Activated CD8-positive, alpha-beta T cell treated with anti-CD3 and anti-CD28 coated beads, Interleukin-2, amount 10 ng/mL, durations not matched to agents 7 days and 5 days (primary cell): ENCODE data around the gene HDHD3. TPM values are rescaled to one million over a fixed set of nuclear protein-coding genes. Genes with fewer than 3 reads are reported as not detected.

Experiments
- ATAC-seq: fragments of 150-1000 bp; cut with Tn5 transposase; one replicate; pipeline ENCODE4 v1.10.0; 2021; ENCODE audit warnings: moderate library complexity
- CTCF ChIA-PET: fragments of 350-600 bp; sonication (Branson Sonifier 250); formaldehyde crosslinking; loops from one replicate; lab custom pipeline; 2021; ENCODE audit warnings: antibody characterized with exemption; lab: Charles Lee
- POLR2A ChIA-PET: fragments of 350-600 bp; sonication (Branson Sonifier 250); formaldehyde crosslinking; loops from one replicate; lab custom pipeline; 2021; ENCODE audit warnings: antibody characterized with exemption; lab: Charles Lee
- DNase-seq: peaks from one replicate; pipeline ENCODE4 v3.0.0-alpha.2; 2020
- H3K27ac Mint-ChIP-seq: one replicate; pipeline ENCODE4 v1.8.0; 2021; ENCODE audit warnings: mild to moderate bottlenecking, mixed read lengths
- H3K27me3 Mint-ChIP-seq: one replicate; pipeline ENCODE4 v1.8.0; 2021; ENCODE audit warnings: low read depth, mixed read lengths
- H3K36me3 Mint-ChIP-seq: one replicate; pipeline ENCODE4 v1.8.0; 2021; ENCODE audit warnings: low read depth, mixed read lengths
- H3K4me1 Mint-ChIP-seq: one replicate; pipeline ENCODE4 v1.8.0; 2021; ENCODE audit warnings: low read depth, mixed read lengths
- H3K4me3 Mint-ChIP-seq: one replicate; pipeline ENCODE4 v1.8.0; 2021; ENCODE audit warnings: mild to moderate bottlenecking, mixed read lengths
- H3K9me3 Mint-ChIP-seq: one replicate; pipeline ENCODE4 v1.8.0; 2022; ENCODE audit warnings: mixed read lengths; ENCODE audit not compliant: insufficient read depth
- total RNA-seq, 2 experiments: library from RNA; stranded (reverse); gene quantifications; one replicate each; pipeline ENCODE4 v1.2.3, GENCODE V29; 2021

Gene HDHD3
- total RNA-seq, 2 experiments from 2014 or later = 14.0 to 15.3 TPM

GRCh38 chr9:113345190-113345589, 31.6 kb downstream of the HDHD3 start:
- CTCF ChIA-PET = interaction anchor here (1.5 kb wide), 1 partner anchor 71 kb away, joined by 3 read pairs; no protein-coding TSS in a partner anchor
- POLR2A ChIA-PET = no interaction called here
- Mint-ChIP-seq H3K27ac (no peak overlapping the region), H3K36me3 (no peaks in the 10 kb centered on the region), H3K4me3 (no peak overlapping the region), H3K4me1 (peaks cover 35% of the 10 kb centered on the region), H3K27me3 (no peaks in the 10 kb centered on the region), H3K9me3 (no peaks in the 10 kb centered on the region)
- ATAC-seq (no peak), DNase-seq (no peak)

- DNase-seq (no peak), ATAC-seq (no peak)
- Mint-ChIP-seq H3K4me3 (no peak overlapping the region), H3K27ac (no peak overlapping the region), H3K27me3 (no peaks in the 10 kb centered on the region), H3K9me3 (no peaks in the 10 kb centered on the region), H3K36me3 (no peaks in the 10 kb centered on the region), H3K4me1 (peaks cover 34% of the 10 kb centered on the region)
- ChIA-PET POLR2A (no interaction called here), CTCF (interaction anchor here (1.5 kb wide), 1 partner anchor 70 kb away, joined by 3 read pairs; no protein-coding TSS in a partner anchor)
Observed at GRCh38 chr9:113343732-113344231, 33.0 kb downstream of the HDHD3 start.

- ATAC-seq = no peak
Observed at GRCh38 chr9:113341712-113342410, 34.9 kb downstream of the HDHD3 start.

GRCh38 chr9:113340011-113340699, 36.6 kb downstream of the HDHD3 start, which contains the start of gene WDR31:
WDR31 (minus strand) TSS chr9:113340275; CDS start chr9:113332022, 8,253 bp downstream.
- H3K4me3 Mint-ChIP-seq = peak within 1 kb of the TSS; percentile 83
- peak; percentile 82 for DNase-seq
- peaks cover 2% of the 10 kb centered on the region for H3K27me3 Mint-ChIP-seq
- H3K9me3 Mint-ChIP-seq = no peaks in the 10 kb centered on the region
- ChIA-PET POLR2A (interaction anchor here (0.9 to 2.8 kb wide), 5 partner anchors 10 to 70 kb away, joined by 3 to 13 read pairs (median 5); partner anchors contain the start of genes BSPRY, C9orf43, CDC26 and HDHD3), CTCF (interaction anchor here (0.7 to 2.7 kb wide), 14 partner anchors 10 to 318 kb away, joined by 3 to 16 read pairs (median 4); partner anchors contain the start of genes ALAD, BSPRY, C9orf43 and CDC26)
- ATAC-seq = peak; percentile 99
- H3K4me1 Mint-ChIP-seq = peaks cover 37% of the 10 kb centered on the region
- no peaks in the 10 kb centered on the region for H3K36me3 Mint-ChIP-seq
- peak within 1 kb of the TSS; percentile 50 for H3K27ac Mint-ChIP-seq

More at GRCh38 chr9:113341712-113342410, 34.9 kb downstream of the HDHD3 start:
- ChIA-PET CTCF (interaction anchor here (1.1 to 1.9 kb wide), 3 partner anchors 9 to 68 kb away, joined by 3 to 14 read pairs (median 5); partner anchors contain the start of genes C9orf43, CDC26, POLE3 and PRPF4), POLR2A (interaction anchor here (0.7 to 2.8 kb wide), 2 partner anchors 9 to 67 kb away, joined by 4 to 13 read pairs; partner anchors contain the start of genes BSPRY, CDC26 and PRPF4)
- H3K4me3 Mint-ChIP-seq = no peak overlapping the region
- H3K27me3 Mint-ChIP-seq = peaks cover 2% of the 10 kb centered on the region
- no peak overlapping the region for H3K27ac Mint-ChIP-seq
- no peak for DNase-seq
- H3K4me1 Mint-ChIP-seq = peaks cover 31% of the 10 kb centered on the region
- no peaks in the 10 kb centered on the region for H3K9me3 Mint-ChIP-seq
- no peaks in the 10 kb centered on the region for H3K36me3 Mint-ChIP-seq

- no peak overlapping the region for H3K4me3 Mint-ChIP-seq
- peaks cover 2% of the 10 kb centered on the region for H3K27me3 Mint-ChIP-seq
- peaks cover 36% of the 10 kb centered on the region for H3K4me1 Mint-ChIP-seq
- DNase-seq (no peak), ATAC-seq (no peak)
- no peak overlapping the region for H3K27ac Mint-ChIP-seq
- no peaks in the 10 kb centered on the region for H3K36me3 Mint-ChIP-seq
- POLR2A ChIA-PET = no interaction called here
- no peaks in the 10 kb centered on the region for H3K9me3 Mint-ChIP-seq
- CTCF ChIA-PET = no interaction called here
Observed at GRCh38 chr9:113337714-113338113, 39.1 kb downstream of the HDHD3 start.

GRCh38 chr9:113331780-113332179, 45.0 kb downstream of the HDHD3 start:
- no peak overlapping the region for H3K4me3 Mint-ChIP-seq
- H3K27me3 Mint-ChIP-seq = no peaks in the 10 kb centered on the region
- POLR2A ChIA-PET = no interaction called here
- DNase-seq (no peak), ATAC-seq (no peak)
- CTCF ChIA-PET = no interaction called here
- no peaks in the 10 kb centered on the region for H3K36me3 Mint-ChIP-seq
- H3K27ac Mint-ChIP-seq = no peak overlapping the region
- H3K9me3 Mint-ChIP-seq = no peaks in the 10 kb centered on the region
- peaks cover 12% of the 10 kb centered on the region for H3K4me1 Mint-ChIP-seq

- H3K36me3 Mint-ChIP-seq = no peaks in the 10 kb centered on the region
- DNase-seq = no peak
- no peaks in the 10 kb centered on the region for H3K27me3 Mint-ChIP-seq
- no peak for ATAC-seq
- ChIA-PET POLR2A (interaction anchor here (0.6 kb wide), 1 partner anchor 238 kb away, joined by 3 read pairs; no protein-coding TSS in a partner anchor), CTCF (interaction anchor here (0.6 kb wide), 1 partner anchor 44 kb away, joined by 3 read pairs; no protein-coding TSS in a partner anchor)
- H3K27ac Mint-ChIP-seq = no peak overlapping the region
- no peaks in the 10 kb centered on the region for H3K4me1 Mint-ChIP-seq
- H3K4me3 Mint-ChIP-seq = no peak overlapping the region
- no peaks in the 10 kb centered on the region for H3K9me3 Mint-ChIP-seq
Observed at GRCh38 chr9:113328045-113328782, 48.6 kb downstream of the HDHD3 start.

GRCh38 chr9:113326230-113326629, 50.6 kb downstream of the HDHD3 start:
- H3K9me3 Mint-ChIP-seq = no peaks in the 10 kb centered on the region
- ATAC-seq (no peak), DNase-seq (no peak)
- H3K4me3 Mint-ChIP-seq = no peak overlapping the region
- no peaks in the 10 kb centered on the region for H3K4me1 Mint-ChIP-seq
- ChIA-PET POLR2A (interaction anchor here (0.6 to 0.7 kb wide), 3 partner anchors 9 to 592 kb away, joined by 3 to 6 read pairs (median 3); no protein-coding TSS in a partner anchor), CTCF (interaction anchor here (0.7 kb wide), 1 partner anchor 75 kb away, joined by 3 read pairs; the partner anchor contains the start of gene ALAD)
- H3K36me3 Mint-ChIP-seq = no peaks in the 10 kb centered on the region
- no peaks in the 10 kb centered on the region for H3K27me3 Mint-ChIP-seq
- H3K27ac Mint-ChIP-seq = no peak overlapping the region

Other genes with a start within 250 kb of the HDHD3 start
- gene SLC31A2, start 226.0 kb downstream of the HDHD3 start, total RNA-seq = 1 to 10 TPM; 2.0 to 2.7 TPM
- 10 to 100 TPM; 34.5 to 36.3 TPM for gene FKBP15, start 155.7 kb downstream of the HDHD3 start, total RNA-seq
- 10 to 100 TPM in 1 of 2 experiments, 1 to 10 TPM in 1; 9.5 to 10.2 TPM for gene SLC31A1, start 155.4 kb downstream of the HDHD3 start, total RNA-seq
- 10 to 100 TPM; 26.1 to 28.9 TPM for gene CDC26, start 101.4 kb downstream of the HDHD3 start, total RNA-seq
- 10 to 100 TPM; 33.3 to 37.3 TPM for gene PRPF4, start 101.3 kb downstream of the HDHD3 start, total RNA-seq
- gene RNF183, start 73.6 kb downstream of the HDHD3 start, total RNA-seq = not detected
- under 1 TPM; 0.47 to 0.92 TPM for gene WDR31, start 36.7 kb downstream of the HDHD3 start, total RNA-seq
- gene BSPRY, start 27.4 kb downstream of the HDHD3 start, total RNA-seq = 1 to 10 TPM; 4.0 to 4.4 TPM
- gene ALAD, start 24.3 kb upstream of the HDHD3 start, total RNA-seq = 10 to 100 TPM; 26.0 to 30.7 TPM
- gene POLE3, start 33.7 kb upstream of the HDHD3 start, total RNA-seq = 10 to 100 TPM; 78.9 to 81.7 TPM
- gene C9orf43, start 33.8 kb upstream of the HDHD3 start, total RNA-seq = under 1 TPM; 0.34 to 0.60 TPM
- gene RGS3, start 86.7 kb upstream of the HDHD3 start, total RNA-seq = 10 to 100 TPM; 68.9 to 77.2 TPM